Ovary (tissue), 3 donors: ENCODE data around the gene QRSL1.

Source experiments
- CTCF ChIP-seq, 3 donors: fragments of 450-650 bp in 2 of 3; fragments of 200-600 bp in 1 of 3; IDR thresholded peaks; one replicate each; pipeline versions ENCODE4 v1.5.1 to v1.8.0; 2016 to 2022; ENCODE audit warnings: antibody characterized with exemption in 3 of 3, mild to moderate bottlenecking in 1 of 3
- POLR2A ChIP-seq: fragments of 450-650 bp; IDR thresholded peaks from one replicate; pipeline ENCODE4 v1.6.1; 2017; ENCODE audit warnings: antibody characterized with exemption, mild to moderate bottlenecking, moderate library complexity
- donor health status: DM: no; HTN: no; CAD: no.

- TF ChIP-seq CTCF (IDR thresholded peaks at IDR 0.05) (no peak), POLR2A (no peak)
These were observed 29.9 kb upstream of the QRSL1 start for GRCh38 chr6:106599440-106599839.
